A673 (cell line): ENCODE data around the gene CATSPERZ.

Source experiments
- EZH2 ChIP-seq: fragments of 200-600 bp; sonication (generic); IDR thresholded peaks from 2 replicates; pipeline ENCODE4 v1.6.1; 2017; ENCODE audit warnings: borderline replicate concordance, low read depth, mild to moderate bottlenecking, mixed read lengths, antibody characterized with exemption, low read length; ENCODE audit not compliant: poor library complexity, severe bottlenecking
- TF ChIP-seq, protein P1 (sequence below): fragments of 300-800, 200-600 bp; sonication (generic); conservative IDR thresholded peaks from 2 replicates; pipeline ENCODE4 v1.5.1; 2017; ENCODE audit warnings: low read depth, mild to moderate bottlenecking, antibody characterized with exemption, low read length, moderate library complexity, mixed read lengths

DNA sequence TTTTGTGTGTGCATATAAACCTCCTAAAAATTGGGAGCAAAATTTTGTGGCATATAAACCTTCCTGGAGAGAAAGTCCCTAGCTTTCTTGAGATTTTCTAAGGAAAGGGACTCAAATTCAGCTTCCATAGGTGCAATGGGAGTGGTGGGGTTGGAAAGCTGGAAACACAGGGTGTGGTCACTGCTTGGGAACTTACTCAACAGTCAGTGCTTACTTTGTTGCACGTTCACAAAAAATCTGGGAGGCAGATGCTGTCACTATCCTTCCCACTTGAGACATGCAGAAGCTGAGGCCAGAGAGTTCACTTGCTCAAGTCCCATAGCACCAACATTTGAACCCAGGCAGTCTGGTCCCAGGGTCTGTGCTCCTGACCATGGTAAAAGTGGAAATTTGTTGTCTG is 3.9 kb upstream of the CATSPERZ start:
- TF ChIP-seq, protein P1, sequence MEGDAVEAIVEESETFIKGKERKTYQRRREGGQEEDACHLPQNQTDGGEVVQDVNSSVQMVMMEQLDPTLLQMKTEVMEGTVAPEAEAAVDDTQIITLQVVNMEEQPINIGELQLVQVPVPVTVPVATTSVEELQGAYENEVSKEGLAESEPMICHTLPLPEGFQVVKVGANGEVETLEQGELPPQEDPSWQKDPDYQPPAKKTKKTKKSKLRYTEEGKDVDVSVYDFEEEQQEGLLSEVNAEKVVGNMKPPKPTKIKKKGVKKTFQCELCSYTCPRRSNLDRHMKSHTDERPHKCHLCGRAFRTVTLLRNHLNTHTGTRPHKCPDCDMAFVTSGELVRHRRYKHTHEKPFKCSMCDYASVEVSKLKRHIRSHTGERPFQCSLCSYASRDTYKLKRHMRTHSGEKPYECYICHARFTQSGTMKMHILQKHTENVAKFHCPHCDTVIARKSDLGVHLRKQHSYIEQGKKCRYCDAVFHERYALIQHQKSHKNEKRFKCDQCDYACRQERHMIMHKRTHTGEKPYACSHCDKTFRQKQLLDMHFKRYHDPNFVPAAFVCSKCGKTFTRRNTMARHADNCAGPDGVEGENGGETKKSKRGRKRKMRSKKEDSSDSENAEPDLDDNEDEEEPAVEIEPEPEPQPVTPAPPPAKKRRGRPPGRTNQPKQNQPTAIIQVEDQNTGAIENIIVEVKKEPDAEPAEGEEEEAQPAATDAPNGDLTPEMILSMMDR: no peak
- no peak for TF ChIP-seq EZH2
